Islet precursor cell (in vitro differentiated cells): Measurements from ENCODE around the gene TBL3.
A peak's percentile ranks its signal among the peaks of the same experiment; 100 is the strongest.
"Not testable (repeated sequence)": the region's sequence is repeated elsewhere in the genome, so short reads cannot be mapped to it uniquely, and the experiment has no call there.

Source experiments
- DNase-seq: peaks from one replicate; pipeline ENCODE4 v3.0.0-alpha.2; 2018

Gene TBL3

DNA sequence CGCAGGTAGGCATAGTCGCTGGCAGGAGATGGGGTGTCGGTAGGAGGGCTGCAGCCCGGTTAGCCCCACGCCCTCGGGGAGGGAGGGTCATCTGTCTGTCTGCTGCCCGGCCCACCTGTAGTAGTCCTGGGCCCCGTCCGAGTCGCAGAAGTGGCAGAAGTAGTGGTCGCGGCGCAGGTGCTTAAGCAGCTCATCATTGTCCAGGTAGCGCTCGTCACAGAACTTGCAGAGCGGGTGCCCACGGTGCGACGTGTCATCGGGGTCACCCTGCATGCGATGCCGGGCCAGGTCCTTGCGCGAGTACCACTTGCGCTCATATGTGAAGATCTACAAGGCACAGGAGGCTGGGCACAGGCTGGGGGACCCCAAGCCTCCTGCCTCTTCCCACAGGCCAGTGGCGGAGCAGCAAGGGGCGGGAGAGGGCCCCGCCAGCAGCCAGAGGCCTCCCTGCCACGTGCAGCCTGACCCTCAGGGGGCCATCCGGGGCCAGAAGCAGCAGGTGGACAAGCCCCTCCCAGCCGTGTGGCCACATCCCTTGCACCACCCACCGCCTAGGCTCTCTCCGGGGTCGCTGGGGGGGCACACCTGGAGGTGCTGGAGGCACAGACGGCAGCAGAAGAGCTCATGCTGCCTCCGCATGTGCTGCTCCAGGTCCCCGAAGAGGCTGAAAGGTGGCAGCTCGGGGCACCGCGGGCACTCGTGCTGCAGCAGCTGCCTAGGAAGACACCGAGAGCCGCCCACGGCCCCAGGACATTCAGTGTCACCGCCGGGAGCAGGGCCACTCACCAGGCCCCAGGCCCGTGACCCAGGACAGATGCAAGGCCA is 30.8 kb downstream of the TBL3 start:
- no peak for DNase-seq

DNA sequence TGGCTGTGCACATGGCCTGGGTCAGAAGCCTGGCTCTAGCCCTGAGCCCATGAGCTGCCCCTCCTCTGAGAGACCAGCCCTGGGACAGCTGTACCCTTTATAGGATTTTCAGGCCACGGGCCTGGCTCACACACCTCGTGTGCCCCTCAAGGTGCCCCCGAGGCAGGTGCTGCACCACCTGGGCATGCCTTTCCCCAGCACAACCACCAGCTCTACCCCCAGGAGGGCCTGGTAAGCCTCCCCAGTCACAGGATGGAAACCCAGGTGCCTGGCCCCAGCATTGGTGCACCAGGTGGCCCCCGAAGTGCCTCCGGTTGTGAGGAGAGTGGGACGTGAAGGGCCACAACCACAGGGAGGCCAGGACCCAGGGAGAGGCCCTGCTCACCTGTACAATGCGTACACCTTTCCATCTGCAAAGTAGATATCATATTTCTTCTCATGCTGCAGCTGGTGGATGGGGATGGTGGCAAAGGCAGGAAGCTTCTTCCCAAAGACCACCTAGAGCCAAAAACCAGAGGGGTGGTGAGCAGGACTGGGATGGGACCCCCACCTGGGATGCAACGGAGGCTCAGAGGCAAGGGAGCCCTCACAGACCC is 31.5 kb downstream of the TBL3 start:
- no peak for DNase-seq

DNA sequence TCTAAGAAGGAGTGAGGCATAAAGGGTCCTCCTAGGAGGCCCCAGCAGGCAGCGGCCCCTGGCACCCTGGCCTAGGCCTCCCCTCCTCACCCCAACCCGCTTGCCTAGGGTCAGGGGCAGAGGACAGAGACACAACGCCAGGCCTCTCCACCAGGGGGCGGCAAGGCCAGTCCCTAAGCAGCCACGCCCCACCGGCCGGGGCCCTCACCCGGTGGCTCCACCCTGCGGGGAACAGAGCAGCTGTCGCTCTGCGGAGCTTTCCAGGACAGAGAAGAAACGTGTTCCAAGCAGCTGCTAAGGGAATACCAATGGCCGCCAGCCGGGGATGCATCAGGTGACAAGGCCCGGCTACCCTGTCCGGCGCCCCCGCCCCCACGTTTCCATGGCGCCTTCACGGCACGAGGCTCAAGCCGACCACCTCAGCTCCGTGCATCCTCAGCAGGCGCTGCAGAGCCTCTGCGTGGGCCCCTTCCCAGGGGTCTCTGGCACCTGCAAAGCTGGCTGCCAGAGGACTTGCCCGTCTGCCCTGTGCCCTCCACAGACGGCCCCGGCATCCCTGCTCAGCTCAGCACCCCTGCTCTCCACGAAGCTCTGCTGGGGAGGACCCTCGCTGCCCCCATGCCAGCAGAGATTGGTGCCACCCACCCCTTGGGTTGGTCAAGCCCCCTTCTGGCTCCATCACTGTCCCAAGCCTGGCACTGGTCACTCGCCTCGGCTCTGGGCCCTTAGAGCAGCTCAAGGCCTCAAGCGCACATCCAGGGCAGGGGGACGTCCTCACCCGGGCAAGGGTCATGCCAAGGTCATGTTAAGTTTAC is 32.2 kb downstream of the TBL3 start:
- DNase-seq: peak; percentile 97

DNA sequence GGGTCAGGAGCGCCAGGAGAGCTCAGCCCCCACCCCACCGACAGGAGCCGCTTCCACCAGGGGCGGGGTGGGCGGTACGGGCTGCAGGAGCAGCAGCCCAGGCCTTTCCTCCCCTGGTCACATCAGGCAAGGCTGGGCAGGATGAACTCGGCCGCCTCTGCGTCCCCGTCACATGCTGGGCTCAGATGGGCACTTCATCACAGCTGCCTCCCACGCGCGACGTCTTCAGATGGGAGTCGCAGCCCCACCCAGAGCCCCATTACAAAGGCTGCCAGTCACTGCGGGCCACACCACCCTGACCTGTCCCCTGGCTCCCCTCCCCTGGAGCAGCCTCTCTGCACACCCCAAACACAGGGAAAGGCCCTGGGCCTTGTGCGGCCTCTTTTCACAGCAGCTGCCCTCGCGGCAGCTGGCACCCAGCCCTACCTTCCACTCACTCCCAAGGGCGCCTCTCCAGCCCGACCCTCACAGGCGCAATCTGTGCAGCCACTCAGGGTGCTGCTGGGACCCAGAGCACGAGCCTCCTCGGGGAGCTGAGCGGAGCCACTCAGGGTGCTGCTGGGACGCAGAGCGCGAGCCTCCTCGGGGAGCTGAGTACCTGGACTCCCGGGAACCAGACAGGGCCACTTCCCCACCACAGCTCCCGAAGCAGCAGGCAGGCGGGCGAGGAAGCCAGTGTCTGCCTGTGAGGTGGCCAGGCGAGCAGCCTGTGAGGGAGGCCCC is 33.1 kb downstream of the TBL3 start:
- no peak for DNase-seq

DNA sequence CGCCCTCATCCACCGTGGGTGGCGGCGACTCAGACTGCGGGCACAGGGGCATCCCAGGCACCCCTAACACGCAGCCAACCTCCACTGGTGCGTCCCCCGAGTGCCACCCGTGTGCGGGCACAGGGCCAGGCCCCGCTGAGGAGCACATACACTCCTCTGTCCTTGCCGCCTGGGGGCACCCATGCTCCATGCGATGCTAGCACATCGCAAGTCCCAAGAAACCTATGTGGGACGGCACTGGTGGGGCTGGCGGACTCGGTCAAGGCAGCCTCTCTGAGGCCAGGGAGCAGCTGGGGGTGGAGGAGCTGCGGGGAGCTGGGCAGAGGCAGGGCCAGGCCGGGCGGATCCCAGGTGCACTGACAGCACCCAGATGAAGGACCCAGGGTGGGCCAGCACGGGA is 33.8 kb downstream of the TBL3 start:
- no peak for DNase-seq

DNA sequence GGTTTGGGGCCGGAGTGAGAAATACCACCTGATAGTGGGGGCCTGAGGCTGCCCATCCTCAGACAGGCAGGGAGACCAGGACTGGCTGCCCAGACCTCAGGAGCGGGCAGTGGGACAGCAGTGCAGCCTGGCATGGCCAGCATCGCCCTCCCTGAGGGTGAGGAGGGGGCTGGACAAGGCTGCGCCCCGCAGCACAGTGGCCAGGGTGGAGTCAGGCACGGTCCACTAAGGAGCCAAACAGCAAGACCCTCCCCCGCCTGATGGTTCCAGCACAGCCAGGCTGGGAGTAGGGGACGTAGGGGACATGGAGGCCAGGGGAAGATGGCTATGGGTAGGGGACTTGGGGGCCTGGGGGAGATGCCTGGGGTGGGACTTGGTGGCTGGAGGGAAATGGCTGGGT is 34.5 kb downstream of the TBL3 start:
- no peak for DNase-seq

DNA sequence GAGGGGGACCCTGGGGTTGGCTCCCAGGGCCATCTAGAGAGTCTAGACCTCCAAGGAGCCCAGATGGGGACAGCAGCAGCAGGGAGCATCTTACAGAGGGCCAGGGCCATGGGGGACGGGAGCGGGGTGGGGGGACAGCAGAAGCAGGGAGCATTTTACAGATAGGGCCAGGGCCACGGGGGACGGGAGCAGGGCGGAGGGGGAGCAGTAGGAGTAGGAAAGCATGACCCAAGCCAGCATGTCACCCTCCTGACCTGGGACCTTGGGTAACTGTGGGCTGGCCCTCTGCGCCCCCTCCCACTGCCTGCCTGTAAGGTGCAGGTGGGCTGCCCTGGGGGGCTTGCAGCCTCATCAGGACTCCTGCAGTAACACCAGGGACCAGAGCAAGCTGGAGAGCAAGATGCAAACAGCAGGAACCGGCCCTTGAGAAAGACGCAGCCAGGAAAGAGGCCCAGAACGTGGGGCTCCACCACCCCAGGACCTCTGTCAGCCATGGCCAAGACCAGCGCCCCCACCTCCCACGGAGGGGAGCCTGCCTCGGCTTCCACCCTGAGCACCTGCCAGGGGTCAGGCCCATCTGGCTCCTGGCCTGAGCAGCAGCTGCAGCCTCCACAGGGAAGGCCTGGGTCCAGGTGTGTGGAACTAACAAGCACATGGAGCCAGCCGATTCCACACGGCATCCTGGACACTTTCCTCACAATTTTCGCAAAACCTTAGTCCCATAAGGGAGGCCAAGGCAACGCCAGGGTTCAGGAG is 35.4 kb downstream of the TBL3 start:
- DNase-seq: no peak

DNA sequence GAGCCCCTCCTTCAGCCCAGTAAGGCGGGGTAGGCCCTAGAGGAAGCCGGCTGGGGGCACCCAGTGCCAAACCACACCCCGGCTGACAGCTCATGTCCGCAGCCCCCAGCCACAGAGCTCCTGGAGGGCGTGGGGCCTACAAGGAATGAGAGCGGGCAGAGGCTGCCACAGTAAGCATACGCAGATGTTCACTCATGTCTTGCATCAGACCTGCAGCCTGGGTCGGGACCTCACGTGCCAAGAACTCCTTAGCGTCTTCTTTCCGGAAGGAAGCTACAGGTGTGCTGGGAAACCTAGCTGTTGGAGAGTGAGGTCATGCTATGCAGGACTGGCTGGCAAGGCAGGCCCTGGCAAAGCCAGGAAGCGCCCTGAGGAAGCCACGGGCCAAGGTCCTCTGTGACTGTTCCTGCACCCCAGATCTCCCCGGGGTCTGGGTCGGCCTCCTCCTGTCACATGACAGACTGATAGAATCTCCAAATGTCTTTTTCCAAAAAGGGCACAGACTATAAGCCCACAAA is 36.2 kb downstream of the TBL3 start:
- DNase-seq: no peak

DNA sequence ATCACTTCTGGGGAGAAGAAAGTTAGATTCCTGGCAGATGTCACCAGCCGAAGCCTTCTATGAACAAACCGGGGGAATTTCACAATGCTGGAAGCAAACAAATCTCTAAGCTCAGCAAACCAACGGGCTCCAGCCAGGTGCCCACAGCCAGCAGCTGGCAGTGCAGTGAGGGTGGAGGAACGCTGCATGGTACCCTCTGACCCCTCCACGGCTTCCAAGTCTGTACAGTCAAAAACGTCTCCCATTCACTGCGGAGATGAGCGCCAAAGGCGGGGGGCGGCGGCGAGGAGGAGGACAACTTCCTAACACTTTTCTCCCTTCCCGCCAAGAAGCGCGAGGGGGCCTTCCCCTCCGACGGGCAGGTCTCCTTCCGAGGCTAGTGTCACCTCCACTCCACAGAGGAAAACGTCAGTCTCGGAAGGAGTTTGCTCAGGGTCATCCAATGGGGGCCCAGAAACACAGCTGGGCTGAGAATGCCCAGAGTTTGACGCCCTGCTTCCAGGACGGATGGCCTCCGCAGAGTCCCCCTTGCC is 36.8 kb downstream of the TBL3 start:
- no peak for DNase-seq

DNA sequence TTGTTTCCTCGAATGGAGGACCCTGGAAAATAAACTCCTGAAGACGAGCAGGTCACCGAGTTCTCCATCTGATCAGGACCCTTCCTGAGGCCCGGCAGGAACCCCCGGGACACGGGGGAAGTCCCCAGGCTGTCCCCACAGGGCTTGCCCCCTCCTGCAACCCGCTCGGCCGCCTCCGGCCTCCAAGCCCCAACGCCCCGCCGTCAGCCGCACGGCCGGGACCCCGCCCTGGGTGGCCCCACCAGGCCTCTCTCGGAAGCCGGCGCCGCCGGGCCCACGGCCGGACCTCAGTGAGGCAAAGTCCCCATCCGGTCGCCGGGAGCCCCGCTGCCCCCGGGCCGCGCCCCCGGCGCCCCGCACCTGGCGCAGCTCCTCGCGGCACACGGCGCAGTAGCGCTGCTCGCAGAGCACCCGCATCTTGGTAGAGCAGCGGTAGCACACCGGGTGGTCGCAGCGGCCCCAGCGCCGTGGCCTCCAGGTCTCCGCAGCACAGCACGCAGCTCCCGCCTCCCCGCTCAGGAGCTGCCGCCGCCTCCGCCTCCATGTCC is 37.4 kb downstream of the TBL3 start:
- no peak for DNase-seq

DNA sequence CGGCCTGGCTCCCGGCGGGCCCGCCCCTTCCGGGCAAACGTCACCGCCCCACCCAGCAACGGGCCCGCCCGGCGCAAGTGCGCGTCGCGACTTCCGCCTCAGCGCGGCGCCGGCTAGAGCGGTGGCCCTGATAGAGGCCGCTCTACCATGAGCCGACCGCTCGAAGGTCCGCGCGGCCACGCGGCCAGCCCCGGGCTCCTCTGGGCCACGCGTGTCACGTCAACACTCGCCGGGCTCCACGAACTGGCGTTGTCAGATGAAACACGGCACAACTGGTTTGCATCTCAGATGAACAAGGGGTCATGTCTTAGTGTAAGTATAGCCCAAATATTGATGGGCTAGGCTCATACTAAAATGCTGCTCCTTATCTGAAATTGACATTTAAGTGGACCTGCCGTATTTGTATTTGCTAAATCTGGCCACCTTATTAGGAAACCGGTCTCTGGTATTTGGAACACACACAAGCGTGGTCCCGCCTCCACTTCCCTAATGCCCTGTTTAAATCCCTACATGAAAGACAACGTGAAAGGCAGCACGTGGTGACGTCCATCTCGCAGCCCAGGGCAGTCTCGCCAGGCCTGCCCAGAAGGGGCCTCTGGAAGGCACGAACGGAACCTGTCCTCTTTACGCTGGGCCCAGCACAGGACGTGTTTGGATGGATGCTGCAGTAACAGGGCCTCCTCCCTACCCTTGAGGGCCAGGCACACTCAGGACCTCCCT is 38.1 kb downstream of the TBL3 start, which contains the start of gene ZNF598:
Gene ZNF598 (minus strand): TSS at position 31 of the 720 bp plus-strand sequence.
- peak; percentile 88 for DNase-seq

DNA sequence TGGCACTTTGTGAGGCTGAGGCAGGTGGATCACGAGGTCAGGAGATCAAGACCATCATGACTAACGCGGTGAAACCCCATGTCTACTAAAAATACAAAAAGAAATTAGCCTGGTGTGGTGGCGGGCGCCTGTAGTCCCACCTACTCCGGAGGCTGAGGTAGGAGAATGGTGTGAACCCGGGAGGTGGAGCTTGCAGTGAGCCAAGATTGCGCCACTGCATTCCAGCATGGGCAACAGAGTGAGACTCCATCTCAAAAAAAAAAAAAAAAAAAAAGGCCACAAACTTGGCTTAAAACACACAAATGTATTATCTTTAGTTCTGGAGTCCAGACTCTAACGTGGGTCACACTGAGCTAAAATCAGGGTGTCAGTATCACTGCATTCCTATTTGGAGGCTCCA is 39.9 kb downstream of the TBL3 start:
- DNase-seq: not testable (repeated sequence)

DNA sequence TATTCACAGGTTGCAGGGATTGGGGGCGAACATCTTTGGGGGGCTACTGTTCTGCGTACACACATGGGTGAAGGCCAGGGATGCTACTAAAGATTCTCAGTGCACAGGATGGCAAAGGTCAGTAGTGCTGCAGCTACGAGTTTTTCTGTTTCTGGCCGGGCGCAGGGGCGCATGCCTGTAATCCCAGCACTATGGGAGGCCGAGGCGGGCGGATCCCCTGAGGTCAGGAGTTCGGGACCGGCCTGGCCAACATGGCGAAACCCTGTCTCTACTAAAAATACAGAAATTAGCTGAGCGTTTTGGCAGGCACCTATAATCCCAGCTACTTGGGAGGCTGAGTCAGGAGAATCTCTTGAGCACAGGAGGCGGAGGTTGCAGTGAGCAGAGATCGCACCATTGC is 41.7 kb downstream of the TBL3 start:
- no peak for DNase-seq

DNA sequence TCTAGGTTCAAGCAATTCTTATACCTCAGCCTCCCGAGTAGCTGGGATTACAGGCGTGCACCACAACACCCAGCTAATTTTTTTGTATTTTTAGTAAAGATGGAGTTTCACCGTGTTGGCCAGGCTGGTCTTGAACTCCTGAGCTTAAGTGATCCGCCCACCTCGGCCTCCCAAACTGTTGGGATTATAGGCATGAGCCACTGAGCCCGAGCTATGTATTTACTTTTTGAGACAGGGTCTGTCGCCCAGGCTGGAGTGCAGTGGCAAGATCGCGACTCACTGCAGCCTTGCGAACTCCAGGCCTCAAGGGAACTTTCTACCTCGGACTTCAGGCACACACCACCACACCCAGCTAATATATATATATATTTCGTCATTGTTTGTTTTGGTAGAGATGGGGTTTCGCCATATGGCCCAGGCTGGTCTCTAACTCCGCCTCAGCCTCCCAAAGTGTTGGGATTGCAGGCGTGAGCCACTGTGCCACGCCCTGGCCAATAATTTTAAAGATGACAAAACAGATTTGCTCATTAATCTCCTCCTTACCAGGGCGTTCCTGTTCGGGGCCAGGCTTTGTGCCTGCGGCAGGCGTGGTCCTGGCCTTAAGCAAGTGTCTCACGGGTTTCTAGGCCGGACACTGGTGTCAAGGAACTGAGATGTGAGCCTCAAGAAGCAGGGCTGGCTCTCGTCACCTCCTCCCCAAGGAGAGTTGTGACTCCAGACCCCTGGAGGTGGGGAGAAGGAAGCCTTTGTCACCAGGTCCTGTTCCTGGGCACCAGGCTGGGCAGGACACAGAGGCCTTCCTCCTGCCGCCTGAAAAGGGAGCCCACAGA is 43.5 kb downstream of the TBL3 start:
- DNase-seq: no peak

DNA sequence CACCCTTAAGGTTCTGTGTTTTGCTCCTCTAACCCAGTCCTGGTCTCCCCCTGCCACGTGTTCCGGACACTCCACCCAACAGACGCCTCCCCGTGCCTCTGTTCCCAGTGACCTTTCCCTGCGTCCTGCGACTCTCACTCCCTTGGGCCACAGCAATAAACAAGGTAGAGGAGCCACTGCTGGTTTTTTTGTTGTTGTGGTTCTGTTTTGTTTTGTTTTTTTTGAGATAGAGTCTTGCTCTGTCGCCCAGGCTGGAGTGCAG is 44.0 kb downstream of the TBL3 start:
- no peak for DNase-seq

DNA sequence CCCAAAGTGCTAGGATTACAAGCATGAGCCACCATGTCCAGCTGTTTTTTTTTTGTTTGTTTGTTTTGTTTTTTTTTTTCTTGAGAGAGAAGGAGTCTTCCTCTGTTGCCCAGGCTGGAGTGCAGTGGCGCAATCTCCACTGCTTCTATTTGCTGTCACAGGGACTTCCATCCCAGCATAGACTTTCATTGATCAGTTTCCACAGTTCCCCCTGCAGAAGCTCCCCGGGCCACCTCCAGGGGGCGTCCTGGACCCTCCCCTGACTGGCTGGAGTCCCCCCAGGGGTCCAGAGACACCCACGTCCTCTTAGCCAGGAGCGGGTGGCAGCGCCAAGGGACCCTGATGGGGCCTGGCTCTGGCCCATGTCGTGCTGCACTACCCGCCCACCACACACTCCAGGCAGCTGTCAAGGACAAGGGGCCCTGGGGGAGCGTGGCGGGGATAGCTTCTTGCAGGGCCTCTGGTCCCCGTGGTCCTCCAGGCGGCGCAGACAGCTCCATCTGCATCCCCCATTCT is 44.6 kb downstream of the TBL3 start:
- no peak for DNase-seq

DNA sequence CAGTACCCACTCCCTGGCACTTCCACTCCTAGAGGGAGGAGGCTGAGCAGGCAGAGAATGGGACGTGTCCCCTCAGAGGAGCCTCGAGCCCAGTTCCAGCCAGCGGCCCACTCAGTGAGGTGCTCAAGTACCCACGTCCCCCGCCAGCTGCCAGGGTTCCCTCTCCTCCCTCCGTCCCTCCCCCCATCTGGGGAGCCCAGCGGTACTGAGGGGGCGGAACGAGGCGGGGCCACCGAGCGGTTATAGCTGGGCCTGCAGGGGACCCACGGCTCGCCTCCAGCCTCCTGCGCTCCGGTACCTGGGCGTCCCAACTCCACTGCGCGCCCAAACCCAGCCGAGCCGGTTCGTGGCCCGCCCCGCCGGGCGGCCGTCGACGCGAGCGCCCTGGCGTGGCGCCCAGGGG is 47.7 kb downstream of the TBL3 start, which contains the start of gene NPW:
Gene NPW (plus strand): TSS at position 268 of the 403 bp plus-strand sequence.
- DNase-seq: no peak

DNA sequence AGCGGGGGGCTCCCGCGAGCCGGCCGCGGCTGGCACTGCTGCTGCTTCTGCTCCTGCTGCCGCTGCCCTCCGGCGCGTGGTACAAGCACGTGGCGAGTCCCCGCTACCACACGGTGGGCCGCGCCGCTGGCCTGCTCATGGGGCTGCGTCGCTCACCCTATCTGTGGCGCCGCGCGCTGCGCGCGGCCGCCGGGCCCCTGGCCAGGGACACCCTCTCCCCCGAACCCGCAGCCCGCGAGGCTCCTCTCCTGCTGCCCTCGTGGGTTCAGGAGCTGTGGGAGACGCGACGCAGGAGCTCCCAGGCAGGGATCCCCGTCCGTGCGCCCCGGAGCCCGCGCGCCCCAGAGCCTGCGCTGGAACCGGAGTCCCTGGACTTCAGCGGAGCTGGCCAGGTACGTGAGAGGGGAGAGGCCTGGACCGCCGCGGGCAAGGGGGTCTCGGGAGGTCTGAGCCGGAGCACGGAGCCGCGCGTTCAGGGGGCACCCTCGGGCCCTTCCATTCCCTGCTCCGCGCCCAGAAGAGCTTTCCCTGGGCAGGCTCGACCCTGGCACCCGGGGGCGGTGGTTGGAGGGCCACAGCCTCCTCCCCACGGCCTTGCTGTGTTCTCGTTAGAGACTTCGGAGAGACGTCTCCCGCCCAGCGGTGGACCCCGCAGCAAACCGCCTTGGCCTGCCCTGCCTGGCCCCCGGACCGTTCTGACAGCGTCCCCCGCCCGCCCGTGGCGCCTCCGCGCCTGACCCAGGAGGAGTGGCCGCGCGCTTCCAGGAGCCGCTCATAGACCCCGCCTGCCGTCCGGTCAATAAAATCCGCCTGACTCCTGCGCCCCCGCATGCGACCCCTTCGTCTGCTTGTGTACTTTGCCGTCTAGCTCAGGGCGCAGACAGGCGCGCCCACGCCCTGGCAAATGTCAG is 48.3 kb downstream of the TBL3 start:
- no peak for DNase-seq

DNA sequence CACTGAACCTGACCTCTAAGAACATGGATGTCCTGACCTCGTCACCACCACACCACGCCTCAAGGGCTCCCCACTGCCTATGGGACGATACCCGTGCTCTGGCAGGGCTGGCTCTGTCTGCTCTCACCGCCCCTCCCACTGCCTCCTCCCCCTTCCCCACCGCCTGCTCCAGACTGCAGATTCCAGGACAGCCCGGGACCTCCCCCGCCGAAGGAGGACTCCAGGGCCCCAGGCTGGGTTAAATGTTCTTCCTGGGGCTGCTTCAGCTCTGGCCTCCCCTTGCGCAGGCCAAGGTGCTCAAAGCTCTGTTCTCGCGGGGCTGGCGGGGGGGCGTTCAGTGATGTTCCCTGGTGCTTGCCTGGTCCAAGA is 50.9 kb downstream of the TBL3 start:
- DNase-seq: peak; percentile 97
